ENCODE data around the gene FUT7. TPM values are rescaled to one million over a fixed set of nuclear protein-coding genes. Genes with fewer than 3 reads are reported as not detected.

The FUT7 gene, protein sequence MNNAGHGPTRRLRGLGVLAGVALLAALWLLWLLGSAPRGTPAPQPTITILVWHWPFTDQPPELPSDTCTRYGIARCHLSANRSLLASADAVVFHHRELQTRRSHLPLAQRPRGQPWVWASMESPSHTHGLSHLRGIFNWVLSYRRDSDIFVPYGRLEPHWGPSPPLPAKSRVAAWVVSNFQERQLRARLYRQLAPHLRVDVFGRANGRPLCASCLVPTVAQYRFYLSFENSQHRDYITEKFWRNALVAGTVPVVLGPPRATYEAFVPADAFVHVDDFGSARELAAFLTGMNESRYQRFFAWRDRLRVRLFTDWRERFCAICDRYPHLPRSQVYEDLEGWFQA
- 0.05 to 0.08 TPM (median 0.06 TPM) in 4 of 5 replicates, not detected in the other for total RNA-seq (2022; extraction: Qiagen RNA extraction)

GRCh38 chr9:137031904-137032640 lies at the start of gene FUT7:
FUT7 (minus strand) TSS chr9:137032088; CDS start chr9:137031991, 97 bp downstream.

DNA sequence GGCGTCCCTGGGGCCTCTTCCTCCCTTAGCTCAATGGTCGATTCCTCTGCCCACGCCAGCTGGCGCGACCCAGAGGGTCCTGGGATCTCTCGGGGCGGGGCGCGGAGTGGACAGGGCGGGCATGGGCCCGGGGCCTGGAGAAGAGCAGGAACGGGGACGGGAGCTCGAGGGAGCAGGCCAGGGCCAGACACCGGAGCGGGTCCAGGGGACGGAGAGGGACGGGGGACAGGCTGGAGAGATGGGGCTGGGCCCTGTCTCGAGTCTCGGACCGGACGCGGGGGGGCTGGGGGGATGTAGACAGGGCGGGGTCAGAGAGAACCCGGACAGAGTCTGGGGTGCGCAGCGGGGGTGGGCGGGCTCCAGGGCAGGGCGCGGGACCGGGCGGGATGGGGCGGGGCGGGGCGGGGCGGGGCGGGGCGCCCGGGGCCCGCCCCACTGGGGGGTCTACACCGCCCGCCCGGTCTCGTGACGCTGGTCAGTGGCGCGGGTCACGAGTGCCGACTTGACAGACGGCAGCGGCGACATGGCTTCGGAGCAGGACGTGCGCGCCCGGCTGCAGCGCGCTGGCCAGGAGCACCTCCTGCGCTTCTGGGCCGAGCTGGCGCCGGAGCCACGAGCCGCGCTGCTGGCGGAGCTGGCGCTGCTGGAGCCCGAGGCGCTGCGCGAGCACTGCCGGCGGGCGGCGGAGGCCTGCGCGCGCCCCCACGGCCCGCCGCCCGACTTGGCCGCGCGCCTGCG lies 45.3 kb upstream of the FUT7 start, which contains the start of gene UAP1L1:
Gene UAP1L1 (plus strand): TSS at position 508 of the 738 bp plus-strand sequence. CDS start 16 bp downstream, at position 524.

DNA sequence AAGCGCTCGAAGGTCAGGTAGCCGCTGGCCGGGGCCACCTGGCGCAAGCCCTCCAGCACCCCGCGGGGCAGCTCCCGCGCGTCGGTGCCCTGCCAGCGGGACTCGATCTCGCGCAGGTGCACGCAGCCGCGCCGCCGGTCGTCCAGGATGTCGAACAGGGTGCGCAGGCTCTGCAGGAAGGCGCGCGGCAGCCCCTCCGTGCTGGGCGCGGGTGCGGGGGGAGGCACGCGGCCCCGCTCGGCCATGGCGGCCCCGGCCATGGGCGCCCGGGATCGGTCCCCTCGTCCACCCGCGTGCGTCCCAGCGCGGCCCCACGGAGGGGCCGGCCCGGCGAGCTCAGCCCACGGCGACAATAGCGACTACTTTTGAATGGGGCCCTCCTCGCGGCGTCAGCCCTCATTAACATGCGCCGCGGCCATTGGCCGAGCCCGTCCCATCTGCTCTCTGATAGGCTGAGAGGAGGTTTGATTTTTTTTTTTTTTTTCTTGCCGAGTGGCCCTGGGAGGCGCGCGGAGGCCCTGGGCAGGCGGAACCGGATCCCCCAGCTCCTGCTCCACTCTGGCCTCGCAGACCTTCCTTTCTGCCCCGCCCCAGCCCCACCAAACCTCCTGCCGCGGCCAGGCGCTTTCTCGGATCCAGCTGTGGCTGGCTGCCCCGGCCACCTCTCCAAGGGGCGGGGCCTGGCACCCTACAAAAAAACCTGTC lies 38.5 kb upstream of the FUT7 start, which contains the start of gene SAPCD2:
Gene SAPCD2 (minus strand): TSS at position 357 of the 705 bp plus-strand sequence. CDS start 97 bp downstream, at position 260.

DNA sequence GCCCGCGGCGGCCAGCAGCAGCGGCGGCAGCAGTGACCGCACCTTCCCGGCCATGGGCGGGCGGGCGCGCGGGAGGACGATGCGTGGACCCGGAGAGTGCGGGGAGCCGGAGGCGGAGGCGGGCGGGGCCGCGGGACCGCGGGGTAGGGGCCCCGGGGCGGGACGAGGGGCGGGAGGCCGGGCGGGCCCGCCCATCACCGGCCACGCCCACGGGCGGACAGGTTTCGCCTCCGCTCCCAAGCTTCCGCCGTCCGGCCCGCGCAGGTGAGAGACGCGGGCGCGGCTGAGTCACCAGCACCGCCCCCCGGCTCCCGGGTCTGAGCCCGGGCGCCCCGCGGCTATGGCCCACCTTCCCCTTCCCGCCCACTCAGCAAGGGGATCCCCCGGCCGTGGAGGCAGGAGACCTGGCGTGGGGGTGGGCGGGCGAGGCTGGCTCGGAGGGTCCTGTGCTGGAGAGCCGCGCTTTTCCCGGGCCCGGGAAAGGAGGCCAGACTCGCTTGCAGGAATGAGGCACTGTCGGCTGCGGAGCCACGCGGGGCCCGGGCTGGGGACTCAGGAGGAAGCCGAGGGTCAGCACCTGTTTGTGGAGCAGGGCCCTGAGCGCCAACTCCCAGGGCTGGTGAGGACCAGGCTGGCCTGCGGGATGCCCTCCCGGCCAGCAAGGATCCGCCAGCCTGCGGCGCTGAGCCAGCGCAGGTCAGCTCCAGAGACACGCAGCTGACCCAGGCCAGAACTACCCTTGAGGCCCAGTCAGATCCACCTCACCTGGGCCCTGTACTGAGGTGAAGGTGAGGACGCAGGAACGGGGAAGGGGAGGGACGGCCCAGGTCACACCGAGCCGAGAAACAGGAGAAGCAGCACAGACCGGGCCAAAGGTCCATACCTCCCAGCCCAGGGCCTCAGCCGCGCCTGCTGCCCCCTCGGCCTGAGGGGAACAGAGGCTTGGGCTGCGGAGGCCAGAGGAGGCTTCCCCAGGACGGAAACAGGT lies 22.4 kb upstream of the FUT7 start, which contains the start of gene ENTPD2:
Gene ENTPD2 (minus strand): TSS at position 118 of the 988 bp plus-strand sequence. CDS start 64 bp downstream, at position 54.

GRCh38 chr9:137046088-137046787 lies 14.3 kb upstream of the FUT7 start, which contains the start of gene NPDC1:
NPDC1 (minus strand) TSS chr9:137046177; CDS start chr9:137045989, 188 bp downstream.

DNA sequence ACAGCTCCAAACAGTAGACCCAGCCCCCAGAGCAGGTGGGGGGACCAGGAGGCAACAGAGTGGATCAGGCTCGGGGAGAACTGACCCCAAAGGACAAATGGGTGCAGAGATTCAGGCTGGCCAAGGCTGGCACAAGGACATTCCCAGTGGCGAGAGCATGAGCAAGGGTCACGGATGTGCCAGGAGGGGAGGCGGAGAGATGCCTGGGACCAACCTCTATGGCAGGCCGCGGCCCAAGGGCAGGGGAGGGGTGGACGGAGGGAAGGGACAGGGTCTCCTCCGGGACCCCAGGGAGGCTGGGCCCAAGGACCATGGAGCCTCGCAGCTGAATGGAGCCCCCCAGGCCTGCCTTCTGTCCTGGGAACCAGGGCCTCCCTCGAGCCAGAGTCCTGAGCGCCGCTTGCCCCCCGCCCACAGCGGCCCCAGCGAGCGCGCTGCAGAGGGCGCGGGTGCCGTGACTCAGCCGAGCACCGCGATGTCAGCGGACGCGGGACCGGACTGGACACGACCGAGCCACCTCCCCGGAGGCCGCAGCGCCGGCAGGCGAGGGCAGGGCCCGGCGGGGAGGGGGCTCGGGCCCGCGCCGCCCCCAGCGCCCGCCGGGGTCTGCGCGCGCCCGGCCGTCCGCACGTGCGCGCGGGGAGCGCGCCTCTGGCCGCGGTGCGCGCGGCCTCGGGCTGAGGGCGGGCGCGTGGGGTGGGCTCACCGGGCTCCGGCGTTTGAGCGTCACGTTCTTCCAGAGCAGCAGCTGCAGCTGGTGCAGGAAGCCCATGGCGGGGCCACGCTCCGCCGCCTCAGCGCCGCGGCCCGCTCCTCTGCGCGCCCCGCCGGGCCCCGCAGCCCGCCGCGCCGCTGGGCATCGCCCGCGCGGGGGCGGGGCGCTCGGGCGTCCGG lies 4.3 kb downstream of the FUT7 start, which contains the start of gene ABCA2:
Gene ABCA2 (minus strand): TSS at position 869 of the 894 bp plus-strand sequence. CDS start 97 bp downstream, at position 772.

DNA sequence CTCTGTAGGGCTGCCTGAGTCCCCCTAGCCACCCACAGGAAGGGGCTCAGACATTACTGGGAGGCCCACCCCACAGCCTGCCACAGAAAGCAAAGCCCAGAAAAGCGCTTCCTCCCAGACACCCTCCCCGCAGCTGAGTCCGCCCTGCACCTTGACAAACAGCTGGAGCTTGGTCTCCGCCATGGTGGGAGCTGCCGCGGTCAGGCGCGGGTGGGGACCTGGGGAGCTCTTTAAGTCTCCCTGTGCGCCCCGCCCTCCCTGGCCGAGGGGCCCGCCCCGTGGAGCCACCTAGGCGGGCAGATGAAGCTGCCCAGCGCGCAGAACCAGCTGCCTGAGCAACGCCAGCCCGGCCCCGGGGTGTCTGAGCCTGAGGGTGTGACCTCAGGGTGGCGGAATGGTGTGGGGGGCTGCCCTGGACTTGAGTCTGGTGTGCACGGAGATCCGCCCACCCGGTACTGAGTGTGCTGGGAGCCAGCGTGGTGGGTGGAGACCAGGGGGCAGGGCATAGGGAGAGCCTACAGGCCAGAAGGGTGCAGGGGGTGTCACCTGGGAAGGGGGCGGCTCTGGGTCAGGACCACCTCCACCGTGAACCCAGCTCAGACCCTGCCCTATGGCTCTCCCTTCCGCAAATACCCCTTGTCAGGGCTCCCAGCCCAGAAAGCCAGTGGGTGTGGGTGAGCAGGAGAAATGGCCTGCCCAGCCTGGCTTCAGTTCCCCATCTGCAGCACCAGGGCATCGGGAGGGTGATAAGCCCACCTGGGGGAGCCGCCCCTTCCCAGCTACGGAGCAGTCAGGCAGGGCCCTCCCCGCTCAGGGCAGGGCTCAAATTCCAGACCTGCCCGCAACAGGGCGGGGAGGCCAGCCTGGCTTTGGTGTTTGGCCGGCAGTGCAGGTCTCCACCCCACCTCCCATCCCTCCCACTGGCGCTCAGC lies 35.3 kb downstream of the FUT7 start, which contains the start of gene CLIC3:
Gene CLIC3 (minus strand): TSS at position 208 of the 932 bp plus-strand sequence. CDS start 25 bp downstream, at position 183.

DNA sequence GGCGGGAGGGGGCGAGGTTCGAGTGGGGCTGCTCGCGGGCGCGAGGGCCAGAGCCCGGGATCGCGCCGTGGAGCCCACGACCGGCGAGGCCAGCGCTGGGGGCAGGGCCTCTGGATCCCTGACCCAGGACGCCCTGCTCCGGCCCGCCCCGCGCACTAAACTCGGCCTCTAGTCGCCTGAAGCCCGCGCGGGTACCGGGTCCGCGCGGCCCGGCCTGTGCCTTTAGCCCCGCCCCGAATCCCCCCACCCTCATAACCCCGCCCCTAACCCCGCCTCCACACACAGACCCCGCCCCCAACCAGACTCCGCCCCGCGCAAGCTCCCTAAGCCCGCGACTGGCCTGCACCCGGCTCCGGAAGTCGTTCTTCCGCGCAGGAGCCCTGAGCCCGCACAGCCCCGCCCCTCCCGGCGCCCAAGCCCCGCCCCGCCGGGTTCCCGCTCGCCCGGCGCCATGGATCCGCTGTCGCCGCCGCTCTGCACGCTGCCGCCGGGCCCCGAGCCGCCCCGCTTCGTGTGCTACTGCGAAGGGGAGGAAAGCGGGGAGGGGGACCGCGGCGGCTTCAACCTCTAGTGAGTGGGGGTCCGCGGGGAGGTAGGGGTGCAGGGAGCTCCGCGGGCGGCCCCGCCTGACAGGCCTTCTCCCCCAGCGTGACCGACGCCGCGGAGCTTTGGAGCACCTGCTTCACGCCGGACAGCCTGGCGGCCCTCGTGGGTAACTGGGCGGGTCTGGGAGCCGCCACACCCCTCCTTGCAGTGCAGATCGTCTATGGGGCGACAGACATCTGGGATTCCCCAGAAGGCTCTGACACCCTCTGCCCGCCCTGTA lies 39.7 kb downstream of the FUT7 start, which contains the start of gene PAXX:
Gene PAXX (plus strand): TSS at position 430 of the 826 bp plus-strand sequence. CDS start 22 bp downstream, at position 452.

DNA sequence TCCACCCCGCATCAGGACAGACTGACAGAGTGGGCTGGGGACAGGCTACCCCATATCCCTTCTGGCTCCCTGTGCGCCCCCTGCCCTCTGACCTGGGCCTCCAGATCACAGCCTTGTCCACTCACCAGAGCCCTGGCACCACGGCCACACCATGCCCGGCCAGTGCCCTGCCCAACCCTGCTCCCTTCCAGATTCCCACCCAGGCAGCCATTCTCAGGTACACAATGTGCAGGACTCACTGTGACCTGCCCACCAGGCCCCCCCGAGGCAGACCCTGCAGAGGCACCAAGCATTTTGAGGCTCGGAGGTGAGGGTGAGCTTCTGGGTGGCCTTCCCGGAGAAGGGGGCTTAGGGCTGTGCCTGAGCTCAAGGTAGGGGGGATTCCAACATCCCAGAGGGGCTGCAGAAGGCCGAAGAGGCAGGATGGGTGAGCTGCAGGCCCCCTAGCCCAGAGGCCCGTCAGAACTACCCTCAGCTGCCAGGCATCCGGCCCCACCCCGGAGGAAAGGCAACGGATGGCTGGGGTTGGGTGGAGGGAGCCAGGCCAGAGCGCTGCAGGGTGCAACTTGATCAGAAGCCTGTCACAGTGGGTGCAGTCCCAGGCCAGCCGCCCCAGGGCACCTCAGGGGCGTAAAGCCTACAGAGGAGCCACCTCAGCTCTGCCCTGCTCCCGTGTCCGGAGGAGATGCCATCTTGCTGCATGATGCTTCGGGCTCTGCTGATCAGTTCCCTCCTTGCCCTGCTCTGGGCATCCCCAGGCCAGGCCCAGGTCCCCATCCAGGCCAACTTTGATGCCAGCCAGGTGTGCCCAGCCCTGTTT lies 49.4 kb downstream of the FUT7 start, which contains the start of gene LCNL1:
Gene LCNL1 (plus strand): TSS at position 762 of the 820 bp plus-strand sequence. CDS start 594 bp downstream, outside the sequence.

Other genes starting within 250 kb of the FUT7 start
- 60.3 to 79.3 TPM (median 78.5 TPM) in 5 replicates for gene TMEM141, start 240.7 kb downstream of the FUT7 start, total RNA-seq (2022; extraction: Qiagen RNA extraction)
- 0.18 to 0.63 TPM (median 0.44 TPM) in 5 replicates for gene CCDC183, start 235.8 kb downstream of the FUT7 start, total RNA-seq (2022; extraction: Qiagen RNA extraction)
- gene RABL6, start 224.1 kb downstream of the FUT7 start, total RNA-seq (2022; extraction: Qiagen RNA extraction), result 67.0 to 82.1 TPM (median 78.1 TPM) in 5 replicates
- gene AJM1, start 189.6 kb downstream of the FUT7 start, total RNA-seq (2022; extraction: Qiagen RNA extraction), result 3.4 to 4.3 TPM (median 4.0 TPM) in 5 replicates
- gene PHPT1, start 182.7 kb downstream of the FUT7 start, total RNA-seq (2022; extraction: Qiagen RNA extraction), result 221 to 341 TPM (median 305 TPM) in 5 replicates
- 2.6 to 4.2 TPM (median 4.0 TPM) in 5 replicates for gene MAMDC4, start 179.7 kb downstream of the FUT7 start, total RNA-seq (2022; extraction: Qiagen RNA extraction)
- 387 to 521 TPM (median 446 TPM) in 5 replicates for gene EDF1, start 165.8 kb downstream of the FUT7 start, total RNA-seq (2022; extraction: Qiagen RNA extraction)
- gene TRAF2, start 145.6 kb downstream of the FUT7 start, total RNA-seq (2022; extraction: Qiagen RNA extraction), result 43.3 to 61.4 TPM (median 48.8 TPM) in 5 replicates
- 71.5 to 97.8 TPM (median 91.7 TPM) in 5 replicates for gene FBXW5, start 87.3 kb downstream of the FUT7 start, total RNA-seq (2022; extraction: Qiagen RNA extraction)
- gene C8G, start 86.8 kb downstream of the FUT7 start, total RNA-seq (2022; extraction: Qiagen RNA extraction), result 0.62 to 1.7 TPM (median 1.2 TPM) in 5 replicates
- 0.46 to 1.6 TPM (median 1.2 TPM) in 5 replicates for gene LCN12, start 79.8 kb downstream of the FUT7 start, total RNA-seq (2022; extraction: Qiagen RNA extraction)
- 0.55 to 0.77 TPM (median 0.67 TPM) in 5 replicates for gene PTGDS, start 54.6 kb downstream of the FUT7 start, total RNA-seq (2022; extraction: Qiagen RNA extraction)
- 0.08 to 0.16 TPM (median 0.13 TPM) in 5 replicates for gene LCNL1, start 49.1 kb downstream of the FUT7 start, total RNA-seq (2022; extraction: Qiagen RNA extraction)
- 46.7 to 85.5 TPM (median 74.2 TPM) in 5 replicates for gene PAXX, start 39.7 kb downstream of the FUT7 start, total RNA-seq (2022; extraction: Qiagen RNA extraction)
- 2.3 to 5.7 TPM (median 4.6 TPM) in 5 replicates for gene CLIC3, start 35.5 kb downstream of the FUT7 start, total RNA-seq (2022; extraction: Qiagen RNA extraction)
- 22.8 to 26.7 TPM (median 24.4 TPM) in 5 replicates for gene ABCA2, start 3.9 kb downstream of the FUT7 start, total RNA-seq (2022; extraction: Qiagen RNA extraction)
- 44.0 to 83.3 TPM (median 79.5 TPM) in 5 replicates for gene NPDC1, start 14.1 kb upstream of the FUT7 start, total RNA-seq (2022; extraction: Qiagen RNA extraction)
- gene ENTPD2, start 22.0 kb upstream of the FUT7 start, total RNA-seq (2022; extraction: Qiagen RNA extraction), result 3.3 to 4.5 TPM (median 3.5 TPM) in 5 replicates
- 17.6 to 24.7 TPM (median 21.7 TPM) in 5 replicates for gene SAPCD2, start 38.5 kb upstream of the FUT7 start, total RNA-seq (2022; extraction: Qiagen RNA extraction)
- gene UAP1L1, start 45.4 kb upstream of the FUT7 start, total RNA-seq (2022; extraction: Qiagen RNA extraction), result 10.8 to 13.9 TPM (median 11.0 TPM) in 5 replicates
- 48.0 to 53.7 TPM (median 49.8 TPM) in 5 replicates for gene MAN1B1, start 54.9 kb upstream of the FUT7 start, total RNA-seq (2022; extraction: Qiagen RNA extraction)
- 70.6 to 111 TPM (median 110 TPM) in 5 replicates for gene DPP7, start 82.6 kb upstream of the FUT7 start, total RNA-seq (2022; extraction: Qiagen RNA extraction)
- gene GRIN1, start 107.1 kb upstream of the FUT7 start, total RNA-seq (2022; extraction: Qiagen RNA extraction), result 0.22 to 0.66 TPM (median 0.45 TPM) in 5 replicates
- gene LRRC26, start 138.0 kb upstream of the FUT7 start, total RNA-seq (2022; extraction: Qiagen RNA extraction), result 0.41 to 1.7 TPM (median 0.93 TPM) in 5 replicates
- gene TMEM210, start 140.0 kb upstream of the FUT7 start, total RNA-seq (2022; extraction: Qiagen RNA extraction), result not detected in 5 replicates
- 26.9 to 35.9 TPM (median 31.9 TPM) in 5 replicates for gene ANAPC2, start 156.5 kb upstream of the FUT7 start, total RNA-seq (2022; extraction: Qiagen RNA extraction)
- gene SSNA1, start 156.6 kb upstream of the FUT7 start, total RNA-seq (2022; extraction: Qiagen RNA extraction), result 92.8 to 153 TPM (median 142 TPM) in 5 replicates
- gene TPRN, start 168.7 kb upstream of the FUT7 start, total RNA-seq (2022; extraction: Qiagen RNA extraction), result 9.2 to 11.6 TPM (median 10.2 TPM) in 5 replicates
- gene TMEM203, start 173.6 kb upstream of the FUT7 start, total RNA-seq (2022; extraction: Qiagen RNA extraction), result 35.3 to 45.9 TPM (median 45.0 TPM) in 5 replicates
- gene NDOR1, start 173.6 kb upstream of the FUT7 start, total RNA-seq (2022; extraction: Qiagen RNA extraction), result 14.8 to 16.5 TPM (median 15.2 TPM) in 5 replicates
- gene RNF208, start 190.2 kb upstream of the FUT7 start, total RNA-seq (2022; extraction: Qiagen RNA extraction), result 1.2 to 1.9 TPM (median 1.7 TPM) in 5 replicates
- 3.0 to 5.5 TPM (median 4.2 TPM) in 5 replicates for gene CYSRT1, start 193.1 kb upstream of the FUT7 start, total RNA-seq (2022; extraction: Qiagen RNA extraction)
- gene RNF224, start 195.4 kb upstream of the FUT7 start, total RNA-seq (2022; extraction: Qiagen RNA extraction), result 0.07 to 0.24 TPM (median 0.14 TPM) in 5 replicates
- gene SLC34A3, start 198.8 kb upstream of the FUT7 start, total RNA-seq (2022; extraction: Qiagen RNA extraction), result 0.05 to 0.16 TPM (median 0.07 TPM) in 4 of 5 replicates, not detected in the other
- 681 to 782 TPM (median 752 TPM) in 5 replicates for gene TUBB4B, start 209.2 kb upstream of the FUT7 start, total RNA-seq (2022; extraction: Qiagen RNA extraction)
- gene STPG3, start 219.2 kb upstream of the FUT7 start, total RNA-seq (2022; extraction: Qiagen RNA extraction), result not detected in 5 replicates
- gene NELFB, start 223.2 kb upstream of the FUT7 start, total RNA-seq (2022; extraction: Qiagen RNA extraction), result 52.4 to 60.5 TPM (median 56.8 TPM) in 5 replicates
- gene TOR4A, start 245.6 kb upstream of the FUT7 start, total RNA-seq (2022; extraction: Qiagen RNA extraction), result 19.9 to 27.5 TPM (median 25.0 TPM) in 5 replicates